NCI-H2171 treated with DMSO at 0.1 percent for 48 hours (cell line): ENCODE results near the gene LIPC.

Experiments
- DNase-seq: peaks from one replicate; lab custom pipeline; 2025; lab: John Stamatoyannopoulos, UW

The LIPC gene

GRCh38 chr15:58431221-58432149 is at the start of gene LIPC:
LIPC (plus strand) TSS chr15:58431991; CDS start chr15:58432033, 42 bp downstream.
- no peak for DNase-seq

DNA sequence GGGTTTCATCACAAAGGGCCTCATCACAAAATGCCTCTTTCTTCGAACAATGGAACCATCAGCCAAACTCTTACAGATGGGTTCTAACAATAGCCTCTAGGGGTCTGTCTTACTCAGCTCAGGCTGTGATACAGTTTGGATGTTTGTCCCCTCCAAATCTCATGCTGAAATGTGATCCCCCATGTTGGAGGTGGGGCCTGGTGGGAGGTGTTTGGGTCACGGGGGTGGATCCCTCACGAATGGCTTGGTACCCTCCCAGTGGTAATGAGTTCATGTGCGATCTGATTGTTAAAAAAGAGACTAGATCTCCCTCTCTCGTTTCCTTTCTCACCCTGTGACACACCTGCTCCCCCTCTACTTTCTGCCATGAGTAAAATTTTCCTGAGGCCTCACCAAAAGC is 47.9 kb upstream of the LIPC start:
- peak; percentile 67 for DNase-seq

GRCh38 chr15:58384667-58385066 is 47.1 kb upstream of the LIPC start:
- no peak for DNase-seq

DNA sequence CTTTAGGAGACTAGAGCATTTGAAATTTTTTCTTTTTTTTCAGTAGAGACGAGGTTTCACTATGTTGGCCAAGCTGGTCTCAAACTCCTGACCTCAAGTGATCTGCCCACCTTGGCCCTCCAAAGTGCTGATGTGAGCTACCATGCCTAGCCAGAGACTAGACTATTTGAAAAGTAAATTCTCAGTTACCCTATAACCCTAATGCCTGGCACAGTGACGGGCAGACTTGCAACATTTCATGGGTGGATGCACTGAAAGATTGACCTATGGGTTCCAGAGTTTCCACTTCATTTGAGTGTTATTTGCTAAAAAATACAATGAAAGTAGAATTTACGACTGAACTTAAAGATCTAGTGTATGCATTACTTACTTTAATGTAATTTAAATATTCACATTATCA is 45.7 kb upstream of the LIPC start:
- no peak for DNase-seq

DNA sequence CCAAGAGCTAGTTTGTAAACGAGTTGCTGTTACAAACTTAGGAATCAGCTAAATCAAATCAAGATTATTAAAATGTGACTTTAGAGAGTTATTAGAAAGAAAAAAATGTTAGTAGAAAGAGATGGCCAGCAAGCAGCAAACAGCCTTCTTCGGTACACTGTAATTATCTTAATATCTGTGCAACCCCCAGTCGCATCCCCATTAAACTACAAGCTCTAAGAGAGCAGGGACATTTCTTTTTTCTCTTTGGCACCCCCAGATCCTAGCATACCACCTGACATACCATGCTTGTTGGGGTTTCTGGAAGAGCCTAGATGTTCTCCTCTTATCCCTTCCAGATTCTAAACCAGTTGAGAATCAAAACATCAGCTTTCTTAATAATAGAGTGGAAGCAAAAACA is 45.1 kb upstream of the LIPC start:
- no peak for DNase-seq

GRCh38 chr15:58387130-58387529 is 44.7 kb upstream of the LIPC start:
- DNase-seq: no peak

DNA sequence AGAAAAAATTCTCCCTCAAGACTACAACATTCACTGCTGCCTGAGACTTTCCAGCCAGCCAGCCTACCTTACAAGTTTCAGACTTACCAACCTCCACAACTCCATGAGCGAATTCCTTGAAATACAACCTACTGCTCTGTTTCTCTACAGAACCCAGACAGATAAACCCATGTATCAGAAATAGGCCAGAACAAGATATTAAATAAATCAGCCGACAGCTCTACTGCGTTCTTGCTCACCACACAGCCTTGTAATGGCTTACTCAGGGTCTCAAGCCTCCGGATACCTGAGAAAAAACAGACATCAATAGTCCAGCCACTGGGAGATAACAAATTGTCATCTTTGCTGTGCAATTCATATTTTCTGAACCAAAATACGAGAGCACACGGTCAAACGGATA is 43.6 kb upstream of the LIPC start:
- DNase-seq: no peak

DNA sequence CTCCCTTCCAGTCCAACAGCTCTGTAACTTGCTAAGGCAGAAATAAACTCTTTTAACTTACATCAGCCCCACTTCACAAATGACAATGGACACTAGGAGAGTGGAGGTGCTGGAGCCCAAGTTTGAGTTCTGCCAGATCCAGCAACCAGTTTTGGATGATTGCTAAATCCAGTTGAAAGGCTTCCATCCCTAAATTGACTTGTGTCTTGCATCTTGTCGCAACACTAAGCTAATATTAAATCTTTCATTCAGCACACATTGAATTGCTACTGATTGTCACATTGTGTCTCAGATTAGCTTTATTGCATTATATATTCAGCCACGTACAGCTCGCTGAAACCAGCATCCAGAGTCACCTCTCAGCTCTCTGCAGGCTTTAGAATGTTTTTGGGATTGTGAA is 41.7 kb upstream of the LIPC start:
- DNase-seq: no peak

DNA sequence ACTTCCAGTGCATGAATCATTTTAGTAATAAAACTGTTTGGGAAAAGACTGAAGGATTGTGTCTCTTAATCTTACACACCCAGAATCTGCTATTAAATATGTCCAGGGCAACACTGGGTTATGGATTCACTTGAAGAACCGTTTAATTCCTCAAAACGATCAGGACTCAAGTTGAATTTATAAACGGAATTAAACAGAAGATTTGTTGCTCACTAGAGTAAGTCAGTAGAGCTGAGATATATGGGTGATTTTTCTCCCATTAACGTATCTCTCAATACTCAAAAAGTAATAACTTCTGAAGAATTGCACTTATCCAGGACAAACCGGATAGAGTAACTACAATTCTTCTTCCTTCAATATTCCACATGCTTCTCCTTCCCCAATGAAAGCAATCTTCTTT is 41.1 kb upstream of the LIPC start:
- no peak for DNase-seq

- no peak for DNase-seq
These were observed 40.7 kb upstream of the LIPC start for GRCh38 chr15:58391088-58391487.

GRCh38 chr15:58392141-58392540 is 39.6 kb upstream of the LIPC start:
- no peak for DNase-seq

DNA sequence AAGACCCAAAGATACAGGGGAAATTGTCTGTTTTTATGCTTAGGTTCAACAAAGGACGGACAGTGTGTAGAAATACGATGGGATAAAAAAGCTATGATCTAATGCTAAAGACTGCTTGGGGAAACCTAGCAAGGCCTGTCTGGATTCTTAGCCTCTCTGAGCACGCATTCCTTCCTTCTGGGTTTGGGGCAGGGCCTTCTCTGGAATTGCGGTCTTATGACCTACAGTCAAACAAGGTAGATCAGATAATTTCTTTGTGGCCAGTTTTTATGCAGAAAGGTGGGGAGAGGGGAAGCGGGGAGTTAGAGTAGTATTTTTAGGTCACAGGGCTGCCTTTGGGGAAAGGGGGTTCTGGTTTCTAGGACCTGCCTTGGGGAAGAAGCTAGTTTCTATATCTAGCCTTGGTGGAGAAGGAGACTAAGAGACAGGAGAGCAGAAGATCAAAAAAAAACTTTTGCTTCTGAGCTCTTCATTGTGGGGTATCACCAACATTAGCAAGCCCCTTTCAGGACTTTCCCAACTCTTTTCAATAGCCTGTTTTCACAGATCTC is 39.1 kb upstream of the LIPC start:
- no peak for DNase-seq

- no peak for DNase-seq
These were observed 38.5 kb upstream of the LIPC start for GRCh38 chr15:58393241-58393662.

DNA sequence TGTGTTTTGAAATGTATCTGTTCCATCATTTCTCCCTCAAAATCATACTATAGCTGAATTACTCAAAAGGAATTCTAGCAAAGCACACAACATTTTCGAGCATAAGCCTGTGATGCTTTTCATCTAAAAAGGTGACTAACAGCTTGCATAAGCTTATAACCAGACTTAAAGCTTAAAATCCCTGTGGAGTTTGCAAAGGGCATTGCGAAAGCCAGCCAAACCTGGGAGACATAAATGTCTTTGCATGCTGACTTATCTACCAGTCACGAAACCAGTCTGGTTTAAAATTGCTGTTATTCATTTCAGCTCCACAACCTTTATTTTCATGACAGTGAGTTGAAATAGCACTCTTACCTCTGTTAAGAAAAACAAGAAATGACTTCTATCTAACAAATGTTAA is 35.6 kb upstream of the LIPC start:
- DNase-seq: no peak

DNA sequence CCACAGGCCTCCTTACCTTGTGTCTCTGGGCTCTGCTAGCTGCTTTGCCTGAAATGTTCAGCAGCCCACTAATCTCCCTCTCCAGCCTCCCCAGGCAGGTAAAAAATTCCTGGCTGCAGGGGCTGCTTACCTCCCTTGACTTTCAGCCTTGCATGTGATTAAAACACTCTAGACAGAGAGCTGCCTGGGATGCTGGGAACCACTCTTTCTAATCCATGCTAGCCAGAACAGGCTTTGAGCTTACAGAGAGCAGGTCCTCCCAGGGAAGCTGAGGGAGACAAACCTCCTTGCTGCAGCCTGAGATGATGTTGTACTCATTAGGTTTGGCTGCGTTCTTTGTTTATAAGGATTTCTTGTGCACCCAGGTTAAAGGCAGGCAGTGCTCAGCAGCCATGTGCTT is 33.7 kb upstream of the LIPC start:
- no peak for DNase-seq

DNA sequence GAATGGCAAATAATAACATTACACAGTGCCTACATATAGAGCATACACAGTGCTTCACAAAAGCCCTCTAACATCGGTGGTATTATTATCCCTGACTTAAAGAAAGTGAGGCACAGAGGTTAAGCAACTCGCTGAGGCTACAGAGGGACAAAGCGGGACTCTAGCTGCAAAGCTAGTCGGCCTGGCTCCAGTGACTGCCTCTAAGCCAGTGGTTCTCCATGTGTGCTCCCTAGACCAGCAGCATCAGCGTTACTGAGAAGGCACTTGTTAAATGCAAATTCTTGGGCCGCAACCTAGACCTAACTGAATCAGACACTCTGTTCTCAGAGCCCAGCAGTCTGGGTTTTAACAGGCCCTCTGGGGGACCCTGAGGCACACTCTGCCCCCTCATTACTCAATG is 33.1 kb upstream of the LIPC start:
- DNase-seq: no peak

DNA sequence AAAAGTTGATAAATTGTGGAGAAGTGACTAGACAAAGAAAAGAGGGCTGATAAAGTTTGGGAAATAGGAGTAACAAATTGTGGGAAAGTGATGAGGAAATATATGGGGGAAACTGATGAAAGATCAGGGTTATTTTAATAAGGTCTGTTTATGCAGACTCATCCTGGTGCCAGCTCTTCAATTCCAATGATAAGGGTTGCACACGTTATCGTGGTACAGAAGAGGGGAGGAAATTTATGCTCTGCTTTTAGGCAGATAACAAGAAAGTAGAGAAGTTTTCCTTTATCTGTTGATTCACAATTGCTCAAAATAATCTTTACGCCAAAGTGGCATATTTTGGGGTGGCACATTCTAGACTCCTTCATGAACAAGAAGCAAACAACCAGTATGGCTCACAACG is 32.1 kb upstream of the LIPC start:
- no peak for DNase-seq

DNA sequence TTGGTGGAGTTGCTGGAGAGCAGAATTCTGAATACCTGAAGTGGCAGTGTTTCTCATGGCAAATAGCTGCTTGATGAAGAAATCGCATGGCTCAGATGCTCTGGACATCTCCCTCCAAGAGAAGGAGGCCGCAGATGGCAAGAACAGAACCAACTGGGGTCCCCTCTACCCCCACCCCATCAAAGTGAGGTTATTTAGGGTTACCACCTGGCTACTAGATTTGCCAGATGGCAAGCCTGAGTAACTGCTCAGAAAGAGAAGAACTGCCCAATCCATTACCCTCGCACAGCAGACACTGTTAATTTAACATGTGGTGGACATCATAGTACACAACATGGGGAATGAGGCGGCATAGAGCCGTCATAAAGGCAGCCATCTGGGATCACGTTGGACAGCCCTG is 30.5 kb upstream of the LIPC start:
- DNase-seq: peak; percentile 30

GRCh38 chr15:58401991-58402649 is 29.7 kb upstream of the LIPC start:
- DNase-seq: no peak

DNA sequence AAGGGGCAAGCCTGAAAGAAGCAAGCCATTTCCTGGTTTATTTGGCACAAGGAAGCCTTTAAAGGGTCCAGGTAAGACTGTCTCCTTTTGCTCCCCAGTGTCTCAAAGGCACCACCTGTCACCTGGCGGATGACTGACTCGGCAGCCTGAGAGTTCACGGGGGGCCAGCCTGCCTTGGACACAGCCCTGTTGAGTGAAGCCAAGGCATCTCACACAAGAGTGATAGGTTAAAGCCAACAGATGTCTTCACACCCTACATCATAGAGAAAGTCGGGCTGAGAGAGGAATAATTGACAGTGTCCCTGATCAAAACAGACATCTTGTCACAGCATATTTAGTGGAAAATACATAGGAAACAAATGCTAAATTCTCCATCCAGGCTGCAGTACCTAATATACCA is 28.2 kb upstream of the LIPC start:
- DNase-seq: peak; percentile 57

DNA sequence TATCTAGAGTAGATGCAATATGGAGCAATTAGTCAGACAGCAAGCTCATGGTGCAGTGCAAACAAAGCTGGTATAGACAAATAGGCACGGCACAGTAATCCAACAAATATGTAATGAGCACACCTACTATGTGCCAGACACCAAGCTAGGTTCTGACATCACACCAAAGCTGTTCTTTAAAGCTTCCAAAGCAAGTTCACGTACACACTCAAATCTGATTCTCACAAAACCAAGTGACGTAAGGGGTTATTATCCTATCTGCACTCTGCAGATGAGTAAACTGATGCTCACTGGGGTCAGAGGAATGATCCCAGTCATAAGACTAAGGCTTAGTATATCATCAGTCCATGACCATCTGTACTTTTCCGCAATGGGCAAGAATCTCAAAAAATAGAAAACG is 27.8 kb upstream of the LIPC start:
- DNase-seq: no peak

GRCh38 chr15:58404722-58405121 is 27.1 kb upstream of the LIPC start:
- DNase-seq: no peak

DNA sequence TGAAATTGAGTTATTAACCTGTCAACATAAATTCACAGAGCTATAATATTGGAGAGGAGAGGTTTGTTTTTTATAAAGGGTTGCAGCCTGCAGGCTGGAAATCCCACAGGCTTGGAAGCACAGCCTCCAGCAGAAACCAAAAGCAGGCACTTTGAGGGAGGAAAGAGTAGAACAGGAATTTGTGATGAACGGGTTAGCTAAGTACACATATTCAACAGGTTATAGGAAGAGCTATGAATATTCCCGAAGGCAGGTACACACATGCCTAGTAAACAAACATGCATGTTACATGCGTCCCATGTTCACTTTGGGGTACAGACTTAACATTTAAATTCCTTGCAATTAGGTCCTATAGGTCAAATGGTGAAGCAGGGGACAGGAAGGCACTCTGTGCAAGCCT is 25.9 kb upstream of the LIPC start:
- DNase-seq: no peak
